SK-N-SH (cell line): Measurements from ENCODE around the gene TJP1. TPM values are rescaled to one million over a fixed set of nuclear protein-coding genes. Genes with fewer than 3 reads are reported as not detected.
"Not testable (repeated sequence)": the region's sequence is repeated elsewhere in the genome, so short reads cannot be mapped to it uniquely, and the experiment has no call there.

ENCODE experiments used
- CTCF ChIA-PET: fragments of 300-600, 350-600 bp; formaldehyde crosslinking; extraction: SDS; loops from one replicate; lab custom pipeline; 2021; lab: Yijun Ruan, JAX
- POLR2A ChIA-PET: fragments of 350-600 bp; sonication (Branson Sonifier 250); formaldehyde crosslinking; extraction: SDS; loops from one replicate; lab custom pipeline; 2020; ENCODE audit warnings: antibody characterized with exemption, inconsistent platforms; lab: Yijun Ruan, JAX
- DNase-seq: peaks from one replicate; pipeline ENCODE4 v3.0.0; 2012
- H2AFZ ChIP-seq: fragments of 200-600 bp; sonication (generic); 2 replicates; pipeline ENCODE4 v1.8.1; 2016; ENCODE audit warnings: antibody characterized with exemption, mild to moderate bottlenecking, low read depth
- H3F3A ChIP-seq: fragments of 200-600 bp; sonication (generic); replicated peaks from 2 replicates; pipeline ENCODE3; 2016; ENCODE audit warnings: antibody characterized with exemption, mild to moderate bottlenecking; ENCODE audit not compliant: insufficient read depth
- H3K27ac ChIP-seq, 2 experiments: fragments of 200-500 bp in 1 of 2; fragments of 200-600 bp in 1 of 2; sonication (Bioruptor generic) in 1 of 2; sonication (generic), shearing (Covaris generic) in 1 of 2; 2 replicates each; pipeline versions ENCODE4 v1.5.1 to v1.6.1; 2014 to 2016; ENCODE audit warnings: low read depth in 2 of 2, inconsistent platforms in 1 of 2, low read length in 1 of 2, mild to moderate bottlenecking in 1 of 2, mixed read lengths in 1 of 2
- H3K27me3 ChIP-seq: fragments of 200-600 bp; sonication (generic), shearing (Covaris generic); 2 replicates; pipeline ENCODE4 v1.6.1; 2016; ENCODE audit warnings: mixed run types; ENCODE audit not compliant: insufficient read depth
- H3K36me3 ChIP-seq, 2 experiments: fragments of 200-500 bp in 1 of 2; fragments of 200-600 bp in 1 of 2; sonication (Bioruptor generic) in 1 of 2; sonication (generic) in 1 of 2; replicated peaks in 1 of 2; 2 replicates each; pipeline versions ENCODE3 to v1.5.1; 2014 to 2016; ENCODE audit warnings: low read length in 1 of 2, mild to moderate bottlenecking in 1 of 2; ENCODE audit not compliant: insufficient read depth in 2 of 2, control insufficient read depth in 1 of 2
- H3K4me1 ChIP-seq, 2 experiments: fragments of 200-500 bp in 1 of 2; fragments of 200-600 bp in 1 of 2; sonication (Bioruptor generic) in 1 of 2; sonication (generic), shearing (Covaris generic) in 1 of 2; 2 replicates each; pipeline versions ENCODE4 v1.5.1 to v1.6.1; 2014 to 2016; ENCODE audit warnings: low read depth in 1 of 2, low read length in 1 of 2, mixed run types in 1 of 2; ENCODE audit not compliant: insufficient read depth in 2 of 2, control insufficient read depth in 1 of 2
- H3K4me2 ChIP-seq: fragments of 200-600 bp; sonication (generic), shearing (Covaris generic); 2 replicates; pipeline ENCODE4 v1.6.1; 2017; ENCODE audit warnings: mixed run types
- H3K4me3 ChIP-seq, 2 experiments: fragments of 200-500 bp in 1 of 2; fragments of 200-600 bp in 1 of 2; sonication (Bioruptor generic) in 1 of 2; sonication (generic), shearing (Covaris generic) in 1 of 2; 2 replicates each; pipeline versions ENCODE4 v1.5.1 to v1.8.1; 2014 to 2016; ENCODE audit warnings: low read depth in 2 of 2, inconsistent platforms in 1 of 2, low read length in 1 of 2, mild to moderate bottlenecking in 1 of 2, mixed read lengths in 1 of 2, moderate library complexity in 1 of 2
- H3K79me2 ChIP-seq: fragments of 200-600 bp; sonication (generic); 2 replicates; pipeline ENCODE4 v1.8.1; 2017; ENCODE audit warnings: mild to moderate bottlenecking; ENCODE audit not compliant: insufficient read depth
- H3K9ac ChIP-seq: fragments of 200-600 bp; sonication (generic); 2 replicates; pipeline ENCODE4 v1.6.1; 2017; ENCODE audit warnings: mixed run types
- H3K9me2 ChIP-seq: fragments of 200-600 bp; sonication (generic); 2 replicates; pipeline ENCODE4 v1.6.1; 2017; ENCODE audit warnings: mixed run types
- H3K9me3 ChIP-seq: fragments of 200-600 bp; sonication (generic); 2 replicates; pipeline ENCODE4 v1.6.1; 2017; ENCODE audit warnings: mixed run types, mild to moderate bottlenecking, moderate library complexity
- H4K20me1 ChIP-seq: fragments of 200-600 bp; sonication (generic); 2 replicates; pipeline ENCODE4 v1.6.1; 2017; ENCODE audit warnings: mild to moderate bottlenecking, mixed run types; ENCODE audit not compliant: insufficient read depth
- FOSL2 ChIP-seq: IDR thresholded peaks from 2 replicates; pipeline ENCODE4 v1.4.0; 2012; ENCODE audit warnings: low read depth, mild to moderate bottlenecking, moderate library complexity, borderline replicate concordance
- FOXJ3 ChIP-seq: sonication (generic); formaldehyde crosslinking; IDR thresholded peaks from 2 replicates; pipeline ENCODE4 v1.5.1; 2020; ENCODE audit warnings: mild to moderate bottlenecking, missing genetic modification reagents
- FOXM1 ChIP-seq: IDR thresholded peaks from 2 replicates; pipeline ENCODE4 v1.4.0; 2012; ENCODE audit warnings: low read depth, mild to moderate bottlenecking
- GABPA ChIP-seq: IDR thresholded peaks from 2 replicates; pipeline ENCODE4 v1.4.0; 2012; ENCODE audit warnings: low read depth, mild to moderate bottlenecking
- GATA2 ChIP-seq: sonication (generic); formaldehyde crosslinking; IDR thresholded peaks from 2 replicates; pipeline ENCODE4 v1.5.0; 2020; ENCODE audit warnings: mild to moderate bottlenecking, missing genetic modification reagents
- MAX ChIP-seq: IDR thresholded peaks from 2 replicates; pipeline ENCODE4 v1.4.0; 2012; ENCODE audit warnings: low read depth
- MXI1 ChIP-seq: IDR thresholded peaks from 2 replicates; pipeline ENCODE4 v1.6.1; 2012; ENCODE audit warnings: mild to moderate bottlenecking, low read depth, low read length, improper control_type of control experiment
- NFIC ChIP-seq: IDR thresholded peaks from 2 replicates; pipeline ENCODE4 v1.4.0; 2012; ENCODE audit warnings: borderline replicate concordance
- PBX3 ChIP-seq: IDR thresholded peaks from 2 replicates; pipeline ENCODE4; 2012
- POLR2AphosphoS5 ChIP-seq: IDR thresholded peaks from 2 replicates; pipeline ENCODE4 v1.6.1; 2012; ENCODE audit warnings: low read depth, low read length
- RFX5 ChIP-seq: IDR thresholded peaks from 2 replicates; pipeline ENCODE4 v1.6.1; 2012; ENCODE audit warnings: mild to moderate bottlenecking, improper control_type of control experiment, low read length
- SIN3A ChIP-seq: IDR thresholded peaks from 2 replicates; pipeline ENCODE4 v1.6.1; 2012; ENCODE audit warnings: low read depth, mild to moderate bottlenecking, low read length, moderate library complexity, borderline replicate concordance
- TAF1 ChIP-seq: IDR thresholded peaks from 2 replicates; pipeline ENCODE4 v1.6.1; 2012; ENCODE audit warnings: low read depth, mild to moderate bottlenecking, low read length, moderate library complexity, borderline replicate concordance
- TCF12 ChIP-seq: IDR thresholded peaks from 2 replicates; pipeline ENCODE4 v1.4.0; 2012
- TEAD4 ChIP-seq: IDR thresholded peaks from 2 replicates; pipeline ENCODE4 v1.4.0; 2012; ENCODE audit warnings: mild to moderate bottlenecking, borderline replicate concordance; ENCODE audit not compliant: insufficient read depth
- WGBS: methylation state at CpG from one replicate; pipeline ENCODE4 v1.1.6; 2017; ENCODE audit warnings: low lambda C conversion rate; 5-methylcytosine and 5-hydroxymethylcytosine counted together
- polyA plus RNA-seq, 3 experiments: library from polyadenylated mRNA; depleted of rRNA; stranded (reverse); fragments of >200 nt; gene quantifications; 2 replicates each; pipeline ENCODE4 v1.2.3, GENCODE V29; 2012
- TF ChIP-seq, protein P1 (sequence below): fragments of 150-350 bp; IDR thresholded peaks from 2 replicates; pipeline ENCODE4 v1.6.1; 2017; ENCODE audit warnings: antibody characterized with exemption, low read length, low read depth, borderline replicate concordance
- TF ChIP-seq, protein P2 (sequence below): fragments of 200-600 bp; sonication (generic); IDR thresholded peaks from 2 replicates; pipeline ENCODE4 v1.6.1; 2017; ENCODE audit warnings: antibody characterized with exemption, mild to moderate bottlenecking, moderate library complexity

Gene TJP1
- polyA plus RNA-seq, 1 of the 3 experiments (the other 2 are of a cell fraction) = 17.5 TPM

GRCh38 chr15:29730471-29730870, 91.8 kb downstream of the TJP1 start:
- 95% methylated on average over 15 of the region's 15 CpGs for WGBS
- H3K9ac ChIP-seq, H3K4me1 ChIP-seq, POLR2A ChIA-PET, H3K27me3 ChIP-seq, CTCF ChIA-PET, H3F3A ChIP-seq, H3K4me2 ChIP-seq, H2AFZ ChIP-seq, H3K9me3 ChIP-seq, DNase-seq, H3K27ac ChIP-seq, H3K79me2 ChIP-seq, H3K4me3 ChIP-seq, H3K9me2 ChIP-seq, H4K20me1 ChIP-seq: not testable (repeated sequence)
- H3K36me3 ChIP-seq = peaks cover 57 to 80% of the 10 kb centered on the region in 2 experiments

GRCh38 chr15:29728418-29728817, 93.8 kb downstream of the TJP1 start:
- POLR2A ChIA-PET = no interaction called here
- H3K79me2 ChIP-seq = no peaks in the 10 kb centered on the region
- H3K9me2 ChIP-seq = no peaks in the 10 kb centered on the region
- no peak overlapping the region for H3K4me2 ChIP-seq
- no peaks in the 10 kb centered on the region for H3F3A ChIP-seq
- H4K20me1 ChIP-seq = no peaks in the 10 kb centered on the region
- TF ChIP-seq FOXJ3 (CRISPR knock-in tag) = no peak
- no peaks in the 10 kb centered on the region for H3K9me3 ChIP-seq
- H3K36me3 ChIP-seq = peaks cover 69 to 81% of the 10 kb centered on the region in 2 experiments
- 93% methylated on average over 2 of the region's 2 CpGs for WGBS
- H3K27me3 ChIP-seq = no peaks in the 10 kb centered on the region
- H2AFZ ChIP-seq = no peak overlapping the region
- CTCF ChIA-PET = interaction anchor here (0.8 to 1.2 kb wide), 3 partner anchors 17 to 197 kb away, joined by 3 to 4 read pairs (median 3); no protein-coding TSS in a partner anchor
- H3K4me1 ChIP-seq = no peaks in the 10 kb centered on the region
- H3K4me3 ChIP-seq = no peak overlapping the region
- no peak for DNase-seq
- H3K9ac ChIP-seq = no peak overlapping the region
- no peak overlapping the region for H3K27ac ChIP-seq

GRCh38 chr15:29727871-29728270, 94.4 kb downstream of the TJP1 start:
- TF ChIP-seq MAX (no peak), RFX5 (no peak), SIN3A (no peak), POLR2AphosphoS5 (no peak), GATA2 (CRISPR knock-in tag) (no peak), FOSL2 (no peak), TAF1 (no peak), TCF12 (no peak), GABPA (no peak), PBX3 (no peak), NFIC (no peak), TEAD4 (no peak), FOXM1 (no peak), MXI1 (no peak)
- TF ChIP-seq, protein P1, sequence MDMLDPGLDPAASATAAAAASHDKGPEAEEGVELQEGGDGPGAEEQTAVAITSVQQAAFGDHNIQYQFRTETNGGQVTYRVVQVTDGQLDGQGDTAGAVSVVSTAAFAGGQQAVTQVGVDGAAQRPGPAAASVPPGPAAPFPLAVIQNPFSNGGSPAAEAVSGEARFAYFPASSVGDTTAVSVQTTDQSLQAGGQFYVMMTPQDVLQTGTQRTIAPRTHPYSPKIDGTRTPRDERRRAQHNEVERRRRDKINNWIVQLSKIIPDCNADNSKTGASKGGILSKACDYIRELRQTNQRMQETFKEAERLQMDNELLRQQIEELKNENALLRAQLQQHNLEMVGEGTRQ = no peak
- TF ChIP-seq, protein P2, sequence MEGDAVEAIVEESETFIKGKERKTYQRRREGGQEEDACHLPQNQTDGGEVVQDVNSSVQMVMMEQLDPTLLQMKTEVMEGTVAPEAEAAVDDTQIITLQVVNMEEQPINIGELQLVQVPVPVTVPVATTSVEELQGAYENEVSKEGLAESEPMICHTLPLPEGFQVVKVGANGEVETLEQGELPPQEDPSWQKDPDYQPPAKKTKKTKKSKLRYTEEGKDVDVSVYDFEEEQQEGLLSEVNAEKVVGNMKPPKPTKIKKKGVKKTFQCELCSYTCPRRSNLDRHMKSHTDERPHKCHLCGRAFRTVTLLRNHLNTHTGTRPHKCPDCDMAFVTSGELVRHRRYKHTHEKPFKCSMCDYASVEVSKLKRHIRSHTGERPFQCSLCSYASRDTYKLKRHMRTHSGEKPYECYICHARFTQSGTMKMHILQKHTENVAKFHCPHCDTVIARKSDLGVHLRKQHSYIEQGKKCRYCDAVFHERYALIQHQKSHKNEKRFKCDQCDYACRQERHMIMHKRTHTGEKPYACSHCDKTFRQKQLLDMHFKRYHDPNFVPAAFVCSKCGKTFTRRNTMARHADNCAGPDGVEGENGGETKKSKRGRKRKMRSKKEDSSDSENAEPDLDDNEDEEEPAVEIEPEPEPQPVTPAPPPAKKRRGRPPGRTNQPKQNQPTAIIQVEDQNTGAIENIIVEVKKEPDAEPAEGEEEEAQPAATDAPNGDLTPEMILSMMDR = no peak
- TF ChIP-seq, all 33 proteins: peak for 0
- H3K9me2 ChIP-seq = no peaks in the 10 kb centered on the region
- H4K20me1 ChIP-seq = no peaks in the 10 kb centered on the region
- no peaks in the 10 kb centered on the region for H3F3A ChIP-seq
- H3K4me3 ChIP-seq = no peak overlapping the region
- H3K27ac ChIP-seq = no peak overlapping the region
- no peak overlapping the region for H2AFZ ChIP-seq
- DNase-seq = no peak
- H3K4me2 ChIP-seq = no peak overlapping the region
- POLR2A ChIA-PET = no interaction called here
- CTCF ChIA-PET = interaction anchor here (1.1 kb wide), 1 partner anchor 198 kb away, joined by 4 read pairs; no protein-coding TSS in a partner anchor
- WGBS = 98% methylated on average over 5 of the region's 5 CpGs
- H3K9me3 ChIP-seq = peaks cover 2% of the 10 kb centered on the region; the same call in 1 of the 2 replicates
- no peaks in the 10 kb centered on the region for H3K27me3 ChIP-seq
- peaks cover 69 to 81% of the 10 kb centered on the region in 2 experiments for H3K36me3 ChIP-seq
- no peaks in the 10 kb centered on the region for H3K79me2 ChIP-seq
- H3K9ac ChIP-seq = no peak overlapping the region
- H3K4me1 ChIP-seq = no peaks in the 10 kb centered on the region
